Measurements from ENCODE around the gene CARD19. TPM values are rescaled to one million over a fixed set of nuclear protein-coding genes. Genes with fewer than 3 reads are reported as not detected.

CARD19 gene
- total and polyA plus RNA-seq, 9 of the 15 experiments (the other 6 are each of a cell fraction or from before 2014, with no cell fraction given): 0.90 to 34.9 (median 14.6) TPM

- peaks cover 22 to 31% of the 10 kb centered on the region in 2 experiments for H3K4me1 ChIP-seq (replicated peaks in 1 of 2; ENCODE audit: control insufficient read depth in 2 of 2, insufficient read depth in 2 of 2, low read length in 2 of 2)
- H4K20me1 ChIP-seq (replicated peaks; ENCODE audit: control insufficient read depth, insufficient read depth, low read length): no peaks in the 10 kb centered on the region
- H2AFZ ChIP-seq (ENCODE audit: low read depth, low read length): no peak overlapping the region
- H3K36me3 ChIP-seq (ENCODE audit: control insufficient read depth, insufficient read depth, low read length): peaks cover under 1% of the 10 kb centered on the region; the same call in 1 of the 3 replicates
- ATAC-seq (no peak), FAIRE-seq (no peak), DNase-seq (ENCODE audit: extremely low read depth in 1 of 4, low spot score in 3 of 4) (no peak)
- H3K4me2 ChIP-seq (ENCODE audit: insufficient read depth, low read length): no peak overlapping the region
- no TSS peak for BruUV-seq (replicated peaks)
- ChIA-PET POLR2A (interaction anchor here (0.6 to 1.4 kb wide), 2 partner anchors 14 to 54 kb away, joined by 3 read pairs; no protein-coding TSS in a partner anchor), CTCF (ENCODE audit: low intra/inter-chr PET ratio) (interaction anchor here (0.6 kb wide), 1 partner anchor 54 kb away, joined by 3 read pairs; no protein-coding TSS in a partner anchor)
- no peaks in the 10 kb centered on the region; the same call in 1 of the 2 replicates for H3K9me3 ChIP-seq (replicated peaks; ENCODE audit: control insufficient read depth, insufficient read depth, low read depth, low read length)
- H3K27ac ChIP-seq (ENCODE audit: extremely low read depth, low read depth, low read length): no peak overlapping the region
- H3K79me2 ChIP-seq (ENCODE audit: control insufficient read depth, insufficient read depth, low read length): no peaks in the 10 kb centered on the region
- in situ Hi-C loops (cut with MboI): no loop called here
- no peak overlapping the region for H3K9ac ChIP-seq (ENCODE audit: insufficient read depth in 1 of 2, low read depth in 2 of 2, low read length in 2 of 2)
- intact Hi-C loops (cut with micrococcal nuclease): no loop called here
- no peaks in the 10 kb centered on the region for H3K27me3 ChIP-seq (ENCODE audit: control insufficient read depth in 2 of 2, insufficient read depth in 2 of 2, low read length in 2 of 2)
- TF ChIP-seq NKRF (IDR thresholded peaks at IDR 0.05; ENCODE audit: borderline replicate concordance) (no peak), ZC3H4 (CRISPR knock-in tag; IDR thresholded peaks at IDR 0.05; ENCODE audit: borderline replicate concordance) (no peak), ZNF184 (CRISPR knock-in tag; IDR thresholded peaks at IDR 0.05) (no peak), ZNF639 (CRISPR knock-in tag; conservative IDR thresholded peaks at IDR 0.05 in 1 of 2, IDR thresholded peaks at IDR 0.05 in 1 of 2) (no peak), MXD1 (CRISPR knock-in tag; IDR thresholded peaks at IDR 0.05; ENCODE audit: borderline replicate concordance, poor library complexity, severe bottlenecking) (no peak), PHTF2 (CRISPR knock-in tag; IDR thresholded peaks at IDR 0.05) (no peak), ZBTB26 (CRISPR knock-in tag; IDR thresholded peaks at IDR 0.05) (no peak), E2F3 (CRISPR knock-in tag; IDR thresholded peaks at IDR 0.05) (no peak), ZBTB17 (CRISPR knock-in tag; IDR thresholded peaks at IDR 0.05) (no peak), ZNF512 (tag; IDR thresholded peaks at IDR 0.05) (no peak), ATF2 (CRISPR knock-in tag; IDR thresholded peaks at IDR 0.05) (no peak)
- H3K9me1 ChIP-seq (ENCODE audit: control insufficient read depth, insufficient read depth, low read length): no peaks in the 10 kb centered on the region
- WGBS (ENCODE audit: insufficient coverage, low coverage, missing lambda C conversion rate): 71% methylated on average over 4 of the region's 4 CpGs
- no peak overlapping the region for H3K4me3 ChIP-seq
These were observed 5.0 kb upstream of the CARD19 start for GRCh38 chr9:93091056-93091452.

Measured in K562 (cell line).